Vagina (tissue), 2 donors: Measurements from ENCODE around the gene HOPX. TPM values are rescaled to one million over a fixed set of nuclear protein-coding genes. Genes with fewer than 3 reads are reported as not detected.
A peak's percentile ranks its signal among the peaks of the same experiment; 100 is the strongest.

ENCODE experiments used
- DNase-seq, 2 donors: peaks; one replicate each; pipeline ENCODE4 v3.0.0-alpha.2; 2017; ENCODE audit errors: extremely low spot score in 2 of 2
- H3K27ac ChIP-seq: fragments of 200-600 bp; sonication (generic); one replicate; pipeline ENCODE4 v1.5.1; 2019
- H3K27me3 ChIP-seq: fragments of 200-600 bp; sonication (generic); one replicate; pipeline ENCODE4 v1.5.1; 2019
- H3K36me3 ChIP-seq, 2 donors: fragments of 200-600 bp; sonication (generic); one replicate each; pipeline ENCODE4 v1.5.1; 2017 to 2019
- H3K4me1 ChIP-seq: fragments of 200-600 bp; sonication (generic); one replicate; pipeline ENCODE4 v1.5.1; 2019
- H3K4me3 ChIP-seq, 2 donors: fragments of 200-600 bp; sonication (generic); 1 replicate in 1 of 2; 2 replicates in 1 of 2; pipeline ENCODE4 v1.5.1; 2016 to 2019
- H3K9me3 ChIP-seq: fragments of 200-600 bp; sonication (generic); one replicate; pipeline ENCODE4 v1.5.1; 2019
- POLR2A ChIP-seq, 2 donors: fragments of 450-650 bp; IDR thresholded peaks; one replicate each; pipeline ENCODE4 v1.6.1; 2017; ENCODE audit warnings: antibody characterized with exemption in 2 of 2, mild to moderate bottlenecking in 2 of 2, moderate library complexity in 2 of 2
- POLR2AphosphoS5 ChIP-seq, 2 donors: sonication (generic); formaldehyde crosslinking; IDR thresholded peaks; one replicate each; pipeline ENCODE4 v1.9.0; 2017; ENCODE audit warnings: antibody characterized with exemption in 2 of 2, mild to moderate bottlenecking in 2 of 2, low read depth in 1 of 2; ENCODE audit not compliant: insufficient read depth in 1 of 2
- intact Hi-C: fragments of 100-400 bp; cut with DNase I; formaldehyde crosslinking; loops from one replicate; pipeline ENCODE4 v1.15.1; 2023
- total RNA-seq: library from RNA; depleted of rRNA; stranded (reverse); fragments of >200 nt; gene quantifications from one replicate; pipeline ENCODE4 v1.2.3, GENCODE V29; 2016
- TF ChIP-seq, protein P1 (sequence below), 3 experiments: fragments of 450-650 bp in 2 of 3; fragments of 200-600 bp in 1 of 3; sonication (generic) in 1 of 3; IDR thresholded peaks; one replicate each; pipeline ENCODE4 v1.5.1; 2017 to 2019; ENCODE audit warnings: antibody characterized with exemption in 3 of 3, mild to moderate bottlenecking in 2 of 3, moderate library complexity in 2 of 3

Gene HOPX
- total RNA-seq, 1 donor from 2014 or later: 112 TPM

DNA sequence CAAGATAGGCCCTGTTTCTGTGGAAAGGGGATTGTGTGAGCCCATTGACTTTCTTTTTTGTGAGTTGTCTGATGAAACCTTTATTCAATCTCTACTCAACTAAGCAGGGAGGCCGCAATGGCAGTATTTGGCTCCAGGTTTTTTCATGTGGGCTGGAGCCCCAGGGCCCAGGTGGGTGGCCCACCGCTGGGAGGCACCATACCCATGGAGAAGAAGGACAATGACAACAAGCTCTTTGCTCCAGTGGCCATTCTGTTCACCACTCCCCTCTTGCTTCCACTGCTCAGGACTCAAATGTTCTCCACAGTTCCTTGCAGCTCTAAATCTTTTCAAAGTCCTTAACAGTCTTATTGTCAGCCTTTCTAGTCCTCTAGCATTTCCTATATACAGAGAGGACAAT lies 54.1 kb downstream of the HOPX start:
- no peaks in the 10 kb centered on the region for H3K36me3 ChIP-seq
- H3K4me3 ChIP-seq: no peak overlapping the region
- intact Hi-C loops: no loop called here
- no peak for TF ChIP-seq POLR2A (IDR thresholded peaks at IDR 0.05)
- TF ChIP-seq POLR2AphosphoS5 (IDR thresholded peaks at IDR 0.05; ENCODE audit: insufficient read depth in 1 of 2, low read depth in 1 of 2): no peak
- TF ChIP-seq, protein P1, sequence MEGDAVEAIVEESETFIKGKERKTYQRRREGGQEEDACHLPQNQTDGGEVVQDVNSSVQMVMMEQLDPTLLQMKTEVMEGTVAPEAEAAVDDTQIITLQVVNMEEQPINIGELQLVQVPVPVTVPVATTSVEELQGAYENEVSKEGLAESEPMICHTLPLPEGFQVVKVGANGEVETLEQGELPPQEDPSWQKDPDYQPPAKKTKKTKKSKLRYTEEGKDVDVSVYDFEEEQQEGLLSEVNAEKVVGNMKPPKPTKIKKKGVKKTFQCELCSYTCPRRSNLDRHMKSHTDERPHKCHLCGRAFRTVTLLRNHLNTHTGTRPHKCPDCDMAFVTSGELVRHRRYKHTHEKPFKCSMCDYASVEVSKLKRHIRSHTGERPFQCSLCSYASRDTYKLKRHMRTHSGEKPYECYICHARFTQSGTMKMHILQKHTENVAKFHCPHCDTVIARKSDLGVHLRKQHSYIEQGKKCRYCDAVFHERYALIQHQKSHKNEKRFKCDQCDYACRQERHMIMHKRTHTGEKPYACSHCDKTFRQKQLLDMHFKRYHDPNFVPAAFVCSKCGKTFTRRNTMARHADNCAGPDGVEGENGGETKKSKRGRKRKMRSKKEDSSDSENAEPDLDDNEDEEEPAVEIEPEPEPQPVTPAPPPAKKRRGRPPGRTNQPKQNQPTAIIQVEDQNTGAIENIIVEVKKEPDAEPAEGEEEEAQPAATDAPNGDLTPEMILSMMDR (IDR thresholded peaks at IDR 0.05): no peak
- H3K9me3 ChIP-seq: peaks cover 3% of the 10 kb centered on the region
- no peak for DNase-seq
- peaks cover 25% of the 10 kb centered on the region for H3K4me1 ChIP-seq
- H3K27me3 ChIP-seq: no peaks in the 10 kb centered on the region
- peak overlapping the region; percentile 10 for H3K27ac ChIP-seq

DNA sequence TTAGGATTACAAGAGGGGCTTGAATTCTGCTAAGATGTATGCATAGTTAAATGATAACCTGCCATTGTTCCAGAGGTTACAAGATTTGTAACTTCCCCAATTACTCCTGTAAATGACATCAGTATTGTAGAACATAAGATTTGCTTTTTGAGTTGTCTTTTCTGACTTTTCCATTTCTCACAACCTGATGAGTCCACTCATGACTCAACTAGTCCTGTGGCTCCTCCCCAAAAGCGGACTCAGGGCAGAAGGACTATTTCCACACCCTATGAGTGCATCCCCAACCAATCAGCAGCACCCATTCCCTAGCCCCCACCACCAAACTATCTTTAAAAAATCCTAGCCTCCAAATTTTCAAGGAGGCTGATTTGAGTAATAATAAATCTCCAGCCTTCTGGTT lies 54.7 kb downstream of the HOPX start:
- no peak overlapping the region for H3K4me3 ChIP-seq
- H3K27ac ChIP-seq: no peak overlapping the region
- DNase-seq: no peak
- intact Hi-C loops: no loop called here
- TF ChIP-seq POLR2A (IDR thresholded peaks at IDR 0.05) (no peak), POLR2AphosphoS5 (IDR thresholded peaks at IDR 0.05; ENCODE audit: insufficient read depth in 1 of 2, low read depth in 1 of 2) (no peak)
- TF ChIP-seq, protein P1 (IDR thresholded peaks at IDR 0.05): no peak
- H3K4me1 ChIP-seq: peaks cover 21% of the 10 kb centered on the region
- H3K27me3 ChIP-seq: no peaks in the 10 kb centered on the region
- H3K36me3 ChIP-seq: no peaks in the 10 kb centered on the region
- peaks cover 3% of the 10 kb centered on the region for H3K9me3 ChIP-seq

DNA sequence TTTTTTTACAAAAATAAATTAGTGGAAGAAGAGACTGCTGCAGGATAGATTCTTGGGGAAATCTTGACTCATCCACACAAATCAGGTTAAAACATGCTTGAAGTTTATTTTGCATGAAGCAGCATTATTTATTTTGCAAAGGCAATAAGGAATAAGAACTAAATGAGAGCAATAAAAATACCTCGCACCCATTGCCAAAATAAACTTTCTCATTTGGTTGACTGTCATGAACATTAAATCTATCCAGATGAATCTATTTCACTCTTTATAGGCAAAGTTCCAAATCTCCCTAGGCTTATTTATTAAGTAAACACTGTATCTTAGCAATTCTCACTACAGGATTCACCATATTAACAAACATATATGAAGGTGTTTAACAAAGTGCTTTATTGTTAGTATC lies 58.9 kb downstream of the HOPX start:
- intact Hi-C loops: no loop called here
- Histone ChIP-seq H3K27me3 (no peaks in the 10 kb centered on the region), H3K36me3 (no peaks in the 10 kb centered on the region), H3K9me3 (peaks cover 3% of the 10 kb centered on the region), H3K4me3 (no peak overlapping the region), H3K4me1 (peaks cover 8% of the 10 kb centered on the region), H3K27ac (peak overlapping the region; percentile 41)
- TF ChIP-seq, protein P1 (IDR thresholded peaks at IDR 0.05): no peak
- TF ChIP-seq POLR2A (IDR thresholded peaks at IDR 0.05): no peak
- TF ChIP-seq POLR2AphosphoS5 (IDR thresholded peaks at IDR 0.05; ENCODE audit: insufficient read depth in 1 of 2, low read depth in 1 of 2): peak in 1 of 2 donors; percentile 79
- DNase-seq: no peak

DNA sequence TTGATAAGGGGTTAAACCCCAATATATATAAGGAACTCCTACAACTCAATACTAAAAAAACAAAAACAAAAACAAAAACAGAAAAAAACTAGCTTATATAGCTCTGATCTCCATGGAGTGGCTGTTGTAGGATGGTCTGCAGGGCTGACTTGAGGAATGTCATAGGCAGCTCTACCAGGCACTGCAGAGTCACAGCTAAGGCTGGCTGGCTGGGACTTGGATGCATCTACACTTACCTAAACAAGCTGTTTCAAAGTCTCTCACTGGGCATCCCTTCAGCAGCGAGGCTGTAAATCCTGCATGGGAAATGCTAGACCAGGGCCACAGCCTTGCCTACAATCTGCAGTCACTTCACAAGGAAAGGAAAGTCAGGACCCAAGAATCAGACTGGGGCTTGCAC lies 61.3 kb downstream of the HOPX start:
- Histone ChIP-seq H3K27ac (no peak overlapping the region), H3K27me3 (no peaks in the 10 kb centered on the region), H3K4me3 (no peak overlapping the region), H3K9me3 (no peaks in the 10 kb centered on the region), H3K36me3 (no peaks in the 10 kb centered on the region), H3K4me1 (peaks cover 8% of the 10 kb centered on the region)
- TF ChIP-seq POLR2A (IDR thresholded peaks at IDR 0.05): no peak
- TF ChIP-seq, protein P1 (IDR thresholded peaks at IDR 0.05): no peak
- no peak for TF ChIP-seq POLR2AphosphoS5 (IDR thresholded peaks at IDR 0.05; ENCODE audit: insufficient read depth in 1 of 2, low read depth in 1 of 2)
- no peak for DNase-seq
- intact Hi-C loops: no loop called here

DNA sequence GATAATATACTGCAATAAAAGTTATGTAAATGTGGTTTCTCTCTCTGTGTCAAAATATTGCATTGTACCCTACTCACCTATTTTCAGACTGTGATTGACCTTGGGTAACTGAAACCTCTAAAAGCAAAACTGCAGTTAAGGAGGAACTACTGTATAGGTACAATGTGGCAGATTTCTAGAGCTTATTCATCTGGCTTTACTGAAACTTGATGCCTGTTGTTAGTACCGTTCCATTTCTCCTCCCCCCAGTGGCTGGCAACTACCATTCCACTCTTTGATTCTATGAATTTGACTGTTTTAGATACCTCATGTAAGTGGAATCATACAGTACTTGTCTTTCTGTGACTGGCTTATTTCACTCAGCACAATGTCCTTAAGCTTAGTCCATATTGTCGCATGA lies 61.9 kb downstream of the HOPX start:
- Histone ChIP-seq H3K4me3 (no peak overlapping the region), H3K9me3 (no peaks in the 10 kb centered on the region), H3K27me3 (no peaks in the 10 kb centered on the region), H3K4me1 (peaks cover 8% of the 10 kb centered on the region), H3K27ac (no peak overlapping the region), H3K36me3 (no peaks in the 10 kb centered on the region)
- no peak for TF ChIP-seq POLR2A (IDR thresholded peaks at IDR 0.05)
- TF ChIP-seq POLR2AphosphoS5 (IDR thresholded peaks at IDR 0.05; ENCODE audit: insufficient read depth in 1 of 2, low read depth in 1 of 2): no peak
- TF ChIP-seq, protein P1 (IDR thresholded peaks at IDR 0.05): no peak
- DNase-seq: no peak
- intact Hi-C loops: no loop called here
